ENCODE results near the gene MON2. TPM values are rescaled to one million over a fixed set of nuclear protein-coding genes. Genes with fewer than 3 reads are reported as not detected.
"Not testable (repeated sequence)": the region's sequence is repeated elsewhere in the genome, so short reads cannot be mapped to it uniquely, and the experiment has no call there.

The MON2 gene
- total RNA-seq, 6 experiments from 2014 or later: 29.6 to 44.1 (median 38.8) TPM

DNA sequence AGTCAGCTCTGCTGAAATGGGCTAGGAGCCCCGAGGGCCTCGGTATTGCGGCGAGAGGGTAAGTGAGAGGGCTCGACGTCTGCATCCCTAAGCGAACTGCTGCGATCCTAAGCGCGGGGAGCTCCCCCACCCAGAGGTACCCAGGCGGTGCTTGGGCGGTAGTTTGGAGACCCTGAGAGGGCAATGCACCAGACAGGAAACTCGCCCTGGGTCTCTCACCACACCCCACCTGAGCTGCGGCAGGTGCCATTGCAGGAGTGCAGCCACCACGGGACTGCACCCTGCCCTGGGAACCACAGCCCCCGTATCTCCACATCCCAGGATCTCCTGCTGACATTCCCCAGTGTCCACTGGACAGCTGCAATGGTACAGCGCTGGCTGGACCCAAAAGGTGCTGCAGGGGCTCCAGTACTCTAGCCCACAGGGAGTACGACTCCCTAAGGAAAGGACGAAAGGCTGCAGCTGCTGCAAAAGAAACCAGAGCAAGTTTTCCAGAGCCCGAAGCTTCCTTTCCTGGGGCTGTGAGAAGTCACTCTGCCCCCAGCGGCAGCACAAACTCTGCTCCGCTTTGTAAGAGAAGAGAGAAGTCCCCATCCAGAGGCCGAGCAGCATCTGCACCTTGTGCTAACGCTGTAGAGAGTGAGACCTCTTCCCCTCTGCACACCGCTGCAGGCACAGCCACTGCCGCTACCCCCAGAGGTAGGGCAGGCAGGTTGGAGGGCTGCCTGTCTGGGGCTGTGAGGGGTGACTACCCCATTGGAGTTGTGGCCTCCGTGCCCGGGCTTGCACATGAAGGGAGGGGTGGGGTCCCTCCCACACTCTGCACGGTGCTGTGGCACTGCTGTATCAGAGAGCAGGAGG is 31.1 kb upstream of the MON2 start:
- Mint-ChIP-seq H3K36me3 (ENCODE audit: low read depth) (peaks cover under 1% of the 10 kb centered on the region; the same call in 1 of the 2 replicates), H3K4me1 (ENCODE audit: low read depth) (peaks cover 14% of the 10 kb centered on the region), H3K27ac (no peak overlapping the region), H3K4me3 (peak overlapping the region; percentile 89), H3K27me3 (ENCODE audit: insufficient read depth) (peaks cover 15% of the 10 kb centered on the region), H3K9me3 (no peaks in the 10 kb centered on the region)
- peak; percentile 62 for DNase-seq
- TF ChIP-seq, protein P1, sequence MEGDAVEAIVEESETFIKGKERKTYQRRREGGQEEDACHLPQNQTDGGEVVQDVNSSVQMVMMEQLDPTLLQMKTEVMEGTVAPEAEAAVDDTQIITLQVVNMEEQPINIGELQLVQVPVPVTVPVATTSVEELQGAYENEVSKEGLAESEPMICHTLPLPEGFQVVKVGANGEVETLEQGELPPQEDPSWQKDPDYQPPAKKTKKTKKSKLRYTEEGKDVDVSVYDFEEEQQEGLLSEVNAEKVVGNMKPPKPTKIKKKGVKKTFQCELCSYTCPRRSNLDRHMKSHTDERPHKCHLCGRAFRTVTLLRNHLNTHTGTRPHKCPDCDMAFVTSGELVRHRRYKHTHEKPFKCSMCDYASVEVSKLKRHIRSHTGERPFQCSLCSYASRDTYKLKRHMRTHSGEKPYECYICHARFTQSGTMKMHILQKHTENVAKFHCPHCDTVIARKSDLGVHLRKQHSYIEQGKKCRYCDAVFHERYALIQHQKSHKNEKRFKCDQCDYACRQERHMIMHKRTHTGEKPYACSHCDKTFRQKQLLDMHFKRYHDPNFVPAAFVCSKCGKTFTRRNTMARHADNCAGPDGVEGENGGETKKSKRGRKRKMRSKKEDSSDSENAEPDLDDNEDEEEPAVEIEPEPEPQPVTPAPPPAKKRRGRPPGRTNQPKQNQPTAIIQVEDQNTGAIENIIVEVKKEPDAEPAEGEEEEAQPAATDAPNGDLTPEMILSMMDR (IDR thresholded peaks at IDR 0.05): peak; percentile 70

DNA sequence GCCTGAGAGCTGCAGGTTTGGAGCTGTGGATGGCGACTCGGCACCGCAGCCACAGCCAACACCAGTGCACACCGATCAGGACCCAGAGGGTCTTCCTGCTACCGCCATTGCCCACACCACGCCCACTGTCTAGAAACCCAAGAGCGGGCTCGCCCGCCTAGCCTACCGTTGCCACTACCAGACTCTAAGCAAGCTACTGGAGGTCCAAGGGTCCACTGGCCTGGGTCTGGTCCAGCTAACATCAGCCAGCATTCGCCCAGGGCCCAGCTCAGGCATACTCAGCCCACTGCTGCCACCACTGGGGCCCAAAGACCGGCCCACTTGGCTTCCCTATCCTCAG is 30.5 kb upstream of the MON2 start:
- Mint-ChIP-seq H3K36me3 (ENCODE audit: low read depth) (peaks cover 6% of the 10 kb centered on the region; the same call in 1 of the 2 replicates), H3K4me3 (peak overlapping the region; percentile 89)

DNA sequence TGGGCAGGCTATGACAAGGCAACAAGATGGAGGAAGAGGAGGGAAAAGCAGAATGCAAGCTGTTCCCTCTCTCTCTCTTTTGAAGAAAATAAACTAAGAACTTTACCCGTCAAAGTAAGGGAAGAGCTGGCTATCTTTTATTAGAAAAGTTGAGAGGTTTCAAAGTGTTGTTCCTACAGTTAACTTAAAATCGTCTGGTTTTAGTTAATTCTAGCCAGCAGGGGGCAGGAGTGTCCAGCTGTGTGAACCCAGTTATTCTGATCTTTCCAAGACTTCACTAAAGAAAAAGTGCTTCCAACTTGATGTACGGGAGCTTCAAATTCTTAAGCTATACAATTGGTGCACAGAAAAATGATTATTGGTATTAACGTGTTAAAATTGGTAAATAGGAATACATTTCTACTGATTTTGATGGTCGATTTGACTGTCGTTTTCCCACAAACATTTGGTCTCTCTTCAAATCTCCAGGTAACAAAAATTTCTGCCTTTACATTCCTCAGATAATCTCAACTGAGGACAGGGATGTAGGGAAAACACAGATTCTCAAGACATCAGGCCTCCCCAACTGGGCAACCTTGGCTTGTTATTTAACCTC is 28.4 kb upstream of the MON2 start:
- Mint-ChIP-seq H3K4me1 (ENCODE audit: low read depth) (peaks cover 14% of the 10 kb centered on the region), H3K27me3 (ENCODE audit: insufficient read depth) (peaks cover 11% of the 10 kb centered on the region), H3K27ac (no peak overlapping the region), H3K9me3 (peaks cover 26% of the 10 kb centered on the region), H3K36me3 (ENCODE audit: low read depth) (peaks cover 22% of the 10 kb centered on the region), H3K4me3 (peak overlapping the region; percentile 26; the same call in 1 of the 2 replicates)
- peak; percentile 31 for DNase-seq
- TF ChIP-seq, protein P1 (IDR thresholded peaks at IDR 0.05): peak; percentile 91

More for the DNA sequence above, 30.5 kb upstream of the MON2 start:
- TF ChIP-seq, protein P1 (IDR thresholded peaks at IDR 0.05): no peak
- H3K9me3 Mint-ChIP-seq: peaks cover 6% of the 10 kb centered on the region
- peaks cover 10% of the 10 kb centered on the region for H3K27me3 Mint-ChIP-seq (ENCODE audit: insufficient read depth)
- H3K27ac Mint-ChIP-seq: no peak overlapping the region
- peaks cover 14% of the 10 kb centered on the region for H3K4me1 Mint-ChIP-seq (ENCODE audit: low read depth)
- DNase-seq: no peak

DNA sequence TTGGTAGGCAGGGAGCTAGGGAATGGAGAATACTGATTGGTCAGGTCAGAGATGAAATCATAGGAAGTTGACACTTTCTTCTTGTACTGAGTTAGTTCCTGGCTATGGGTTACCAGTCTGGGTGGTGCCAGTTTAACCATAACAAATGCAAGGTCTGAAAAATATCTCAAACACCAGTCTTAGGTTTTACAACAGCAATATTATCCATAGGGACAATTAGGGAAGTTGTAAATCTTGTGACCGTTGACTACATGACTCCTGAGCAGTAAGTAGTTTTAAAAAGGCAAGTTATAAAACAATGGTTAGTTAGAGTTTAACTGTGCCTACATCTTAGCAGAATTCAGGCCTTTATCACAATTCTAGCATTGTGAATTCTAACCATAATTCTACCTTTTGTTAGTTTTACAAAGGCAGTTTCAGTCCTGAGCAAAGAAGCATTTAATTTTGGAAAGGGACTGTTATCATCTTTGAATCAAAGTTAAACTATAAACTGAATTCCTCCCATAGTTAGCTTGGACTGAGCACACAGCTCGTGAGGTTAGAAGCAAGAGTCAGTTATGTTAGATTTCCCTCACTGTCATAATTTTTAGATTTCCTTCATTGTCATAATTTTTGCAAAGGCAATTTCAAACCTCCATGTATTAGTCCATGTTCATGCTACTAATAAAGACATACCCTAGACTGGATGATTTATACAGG is 19.7 kb upstream of the MON2 start:
- Mint-ChIP-seq H3K9me3 (peaks cover 27% of the 10 kb centered on the region), H3K4me3 (no peak overlapping the region), H3K27ac (no peak overlapping the region), H3K36me3 (ENCODE audit: low read depth) (peaks cover 13% of the 10 kb centered on the region), H3K4me1 (ENCODE audit: low read depth) (no peaks in the 10 kb centered on the region), H3K27me3 (ENCODE audit: insufficient read depth) (peaks cover 10% of the 10 kb centered on the region)
- TF ChIP-seq, protein P1 (IDR thresholded peaks at IDR 0.05): no peak
- DNase-seq: no peak

DNA sequence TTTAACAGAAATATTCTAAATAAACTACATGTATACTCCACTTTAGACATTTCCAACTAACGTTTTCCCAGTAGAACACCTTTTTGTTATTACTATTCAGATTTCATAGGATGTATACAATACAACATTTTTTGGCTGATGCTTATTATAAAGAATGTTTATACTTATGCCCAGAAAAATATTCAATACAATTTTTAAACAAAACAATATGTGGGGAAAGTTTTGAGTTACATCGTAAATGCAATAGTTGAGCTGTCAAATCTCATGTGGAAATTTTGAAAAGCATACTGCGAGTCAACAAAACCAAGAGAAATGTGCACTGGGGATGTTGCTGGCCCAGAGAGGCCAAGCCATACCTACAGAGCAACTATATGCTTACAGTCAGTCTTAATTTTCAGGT is 18.2 kb upstream of the MON2 start:
- H3K4me1 Mint-ChIP-seq (ENCODE audit: low read depth): no peaks in the 10 kb centered on the region
- TF ChIP-seq, protein P1 (IDR thresholded peaks at IDR 0.05): no peak
- no peak overlapping the region for H3K27ac Mint-ChIP-seq
- H3K4me3 Mint-ChIP-seq: no peak overlapping the region
- peaks cover 16% of the 10 kb centered on the region for H3K27me3 Mint-ChIP-seq (ENCODE audit: insufficient read depth)
- H3K9me3 Mint-ChIP-seq: peaks cover 11% of the 10 kb centered on the region; the same call in 1 of the 2 replicates
- no peak for DNase-seq
- peaks cover 5% of the 10 kb centered on the region; the same call in 1 of the 2 replicates for H3K36me3 Mint-ChIP-seq (ENCODE audit: low read depth)

DNA sequence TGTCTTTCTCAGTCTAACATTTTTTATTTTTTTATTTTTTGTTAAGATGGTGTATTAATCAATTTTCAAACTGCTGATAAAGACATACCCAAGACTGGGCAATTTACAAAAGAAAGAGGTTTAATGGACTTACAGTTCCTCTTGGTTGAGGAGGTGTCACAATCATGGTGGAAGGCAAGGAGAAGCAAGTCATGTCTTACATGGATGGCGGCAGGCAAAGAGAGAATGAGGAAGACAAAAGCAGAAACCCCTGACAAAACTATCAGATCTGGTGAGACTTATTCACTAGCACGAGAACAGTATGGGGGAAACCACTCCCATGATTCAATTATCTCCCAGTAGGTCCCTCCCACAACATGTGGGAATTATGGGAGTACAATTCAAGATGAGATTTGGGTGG is 11.2 kb upstream of the MON2 start:
- not testable (repeated sequence) for DNase-seq; H3K9me3 Mint-ChIP-seq; H3K4me3 Mint-ChIP-seq; H3K4me1 Mint-ChIP-seq (ENCODE audit: low read depth); H3K27ac Mint-ChIP-seq; H3K36me3 Mint-ChIP-seq (ENCODE audit: low read depth)
- H3K27me3 Mint-ChIP-seq (ENCODE audit: insufficient read depth): peaks cover 28% of the 10 kb centered on the region
